Measurements from ENCODE around the gene PLD1. TPM values are rescaled to one million over a fixed set of nuclear protein-coding genes. Genes with fewer than 3 reads are reported as not detected.
"Not testable (repeated sequence)": the region's sequence is repeated elsewhere in the genome, so short reads cannot be mapped to it uniquely, and the experiment has no call there.

Gene PLD1
- polyA plus RNA-seq (ENCODE audit: insufficient read length in 10 of 10): 10 to 100 TPM; 11.3 to 23.1 (median 16.1) TPM
- long read RNA-seq, donor 1: 0 reads
- long read RNA-seq, donor 2: 0 reads
- long read RNA-seq, donor 3: 0 reads
- long read RNA-seq, donor 4: 0 reads
- long read RNA-seq, donor 5: 0 reads
- long read RNA-seq, donor 6: 0 reads
- long read RNA-seq, donor 7, full-length matches to known transcripts: 2 of 2 reads
- long read RNA-seq, donor 7, partial matches to known transcripts: 0 of 2 reads
- long read RNA-seq, donor 7, other reads (novel, unspliced or antisense): 0 of 2 reads
- long read RNA-seq, donor 8, full-length matches to known transcripts: 1 of 1 reads
- long read RNA-seq, donor 8, partial matches to known transcripts: 0 of 1 reads
- long read RNA-seq, donor 8, other reads (novel, unspliced or antisense): 0 of 1 reads
- long read RNA-seq, donor 9: 0 reads

- DNase-seq: peak; percentile 85 to 96 (median 88)
Measured at GRCh38 chr3:171809861-171810628, at the start of gene PLD1. Gene PLD1, minus strand, starts transcription at chr3:171810483. Its CDS starts 72,432 bp downstream, at chr3:171738051.

GRCh38 chr3:171858770-171859169 lies 48.5 kb upstream of the PLD1 start:
- DNase-seq: not testable (repeated sequence)

DNA sequence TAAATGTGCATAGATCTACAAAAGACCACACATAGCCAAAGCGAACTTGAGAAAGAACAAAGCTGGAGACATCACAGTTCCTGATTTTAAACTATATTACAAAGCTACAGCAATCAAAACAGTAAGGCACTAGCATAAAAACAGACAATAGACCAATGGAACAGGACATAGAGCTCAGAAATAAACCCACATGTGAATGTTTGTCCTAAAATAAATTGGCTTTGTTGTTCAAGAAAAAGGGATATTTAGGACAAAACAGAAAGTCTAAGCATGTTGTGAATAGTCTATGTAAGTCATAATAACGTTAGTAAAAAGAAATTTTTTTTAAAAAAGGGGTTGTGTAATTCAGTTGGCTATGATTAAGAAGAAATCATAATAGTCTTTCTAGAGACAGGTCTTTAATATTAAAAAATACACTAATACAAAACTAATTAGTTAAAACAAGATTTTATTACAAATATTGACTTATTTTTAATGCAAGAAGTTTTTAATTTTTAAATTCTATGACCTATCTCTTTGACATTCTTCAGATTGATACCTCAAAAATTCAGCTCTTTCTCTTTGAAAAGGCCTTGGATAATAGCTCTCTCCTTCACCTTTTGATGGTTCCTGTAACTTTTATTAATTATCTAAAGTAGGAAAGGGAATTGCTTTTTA lies 44.5 kb upstream of the PLD1 start:
- DNase-seq: no peak

GRCh38 chr3:171851660-171852058 lies 41.4 kb upstream of the PLD1 start:
- DNase-seq: no peak

- DNase-seq: no peak
Measured at GRCh38 chr3:171850960-171851659, 40.8 kb upstream of the PLD1 start.

- peak in 1 of 3 donors; percentile 52 for DNase-seq
Measured at GRCh38 chr3:171850320-171850959, 40.2 kb upstream of the PLD1 start.

DNA sequence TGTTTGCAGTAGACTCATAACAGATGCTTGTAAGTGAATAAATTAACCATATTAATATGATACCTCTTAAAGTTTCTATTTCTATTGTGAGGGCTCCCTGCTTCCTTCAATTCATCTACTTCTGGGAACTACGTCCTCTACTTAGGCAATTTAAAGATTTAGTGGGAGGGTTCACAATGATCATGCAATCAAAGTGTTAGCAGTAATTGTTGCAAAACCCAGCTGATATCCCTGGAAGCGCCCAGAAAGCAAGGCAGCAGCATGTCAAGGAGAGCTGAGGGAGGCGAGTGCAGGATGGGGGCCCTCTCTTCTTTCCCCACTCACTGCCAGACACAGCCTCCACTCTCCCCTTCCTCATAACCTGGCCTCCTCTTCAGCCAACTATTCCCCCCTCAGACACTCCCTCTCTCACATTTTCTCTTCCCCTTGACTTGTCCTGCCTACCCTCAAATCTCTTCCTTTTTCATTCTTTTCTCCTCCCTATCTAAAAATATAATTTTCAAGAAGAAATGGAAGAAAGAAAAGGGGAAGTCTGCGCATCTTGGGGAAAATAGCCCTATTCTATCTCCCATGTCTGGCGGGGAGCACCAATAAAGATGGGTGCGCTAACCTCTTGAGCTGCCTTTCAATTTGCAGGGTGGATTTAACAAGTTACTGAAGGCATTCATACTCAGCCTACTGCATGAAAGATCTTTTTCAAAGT lies 39.5 kb upstream of the PLD1 start:
- DNase-seq: no peak

- DNase-seq: no peak
Measured at GRCh38 chr3:171847595-171848259, 37.4 kb upstream of the PLD1 start.

DNA sequence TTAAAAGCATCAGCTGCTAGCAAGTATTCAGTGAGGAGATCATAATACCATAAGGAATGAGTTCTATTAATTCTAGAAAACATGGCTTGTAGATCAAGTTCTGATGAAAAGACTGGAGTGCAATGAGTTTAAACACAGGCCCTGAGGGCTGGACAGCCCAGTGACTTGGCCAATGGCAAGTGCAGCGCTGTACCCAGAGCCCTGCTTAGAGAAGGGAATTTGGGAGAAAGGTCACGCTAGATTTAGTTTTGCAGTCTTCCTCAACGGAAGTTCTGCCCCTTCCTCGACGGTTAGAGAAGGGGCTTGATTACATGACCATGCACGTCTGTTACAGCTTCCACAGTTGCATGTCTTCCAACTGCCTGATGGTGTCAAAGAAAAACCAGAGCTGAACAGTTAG lies 36.9 kb upstream of the PLD1 start:
- DNase-seq: no peak

DNA sequence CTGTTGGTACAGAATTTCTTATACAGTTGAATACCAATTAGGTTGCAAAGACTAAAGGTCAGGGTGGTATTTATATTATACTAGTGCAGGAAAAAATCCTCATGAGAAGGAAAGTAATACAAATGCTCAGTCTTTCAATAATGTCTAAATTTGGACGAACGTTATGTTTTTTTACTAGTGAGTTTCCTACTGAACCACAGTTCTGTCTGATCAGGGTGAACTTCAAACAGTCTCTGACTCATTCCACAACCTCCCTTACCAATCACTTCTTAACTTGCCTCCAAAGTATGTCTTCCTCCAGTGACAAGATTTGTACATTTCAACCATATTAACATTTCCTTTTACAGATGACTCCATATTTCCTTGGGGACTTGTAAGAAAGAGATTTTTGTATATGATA lies 36.3 kb upstream of the PLD1 start:
- no peak for DNase-seq

DNA sequence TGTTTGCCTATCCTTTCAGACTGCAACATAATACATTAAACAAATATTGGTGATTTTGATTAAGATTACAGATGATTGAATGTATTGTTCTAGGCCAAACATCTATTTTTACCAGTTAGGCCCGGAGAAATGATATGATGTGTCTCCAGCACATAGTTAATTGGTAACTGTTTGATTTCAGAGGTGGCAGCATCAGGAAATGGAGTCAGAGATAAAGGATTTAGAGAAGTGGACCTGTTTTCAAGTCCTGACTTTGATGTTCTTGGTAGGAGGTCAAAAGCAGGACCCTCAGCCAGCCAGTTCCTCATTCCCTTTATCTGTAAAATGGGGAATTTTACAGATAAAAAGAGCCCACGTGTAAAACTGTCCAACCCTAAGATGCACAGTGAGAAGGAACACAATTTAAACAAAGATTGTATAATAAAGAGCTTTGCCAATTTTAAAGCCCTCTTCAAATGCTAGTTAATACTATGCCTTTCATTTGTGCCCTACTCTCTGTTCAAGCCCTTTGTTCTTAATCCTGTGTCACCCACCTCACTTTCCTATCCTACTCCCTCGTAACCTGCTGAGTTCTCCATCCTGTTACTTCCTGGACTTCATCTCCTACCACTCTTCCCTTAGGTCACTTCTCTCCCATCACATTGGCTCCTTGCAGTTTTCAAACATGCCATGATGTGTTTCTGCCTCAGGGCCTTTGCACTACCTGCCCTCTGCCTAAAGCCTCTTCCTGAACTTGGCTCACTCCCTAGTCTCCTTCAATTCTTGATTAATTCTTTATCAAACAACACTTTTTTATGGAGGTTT lies 35.4 kb upstream of the PLD1 start:
- no peak for DNase-seq

DNA sequence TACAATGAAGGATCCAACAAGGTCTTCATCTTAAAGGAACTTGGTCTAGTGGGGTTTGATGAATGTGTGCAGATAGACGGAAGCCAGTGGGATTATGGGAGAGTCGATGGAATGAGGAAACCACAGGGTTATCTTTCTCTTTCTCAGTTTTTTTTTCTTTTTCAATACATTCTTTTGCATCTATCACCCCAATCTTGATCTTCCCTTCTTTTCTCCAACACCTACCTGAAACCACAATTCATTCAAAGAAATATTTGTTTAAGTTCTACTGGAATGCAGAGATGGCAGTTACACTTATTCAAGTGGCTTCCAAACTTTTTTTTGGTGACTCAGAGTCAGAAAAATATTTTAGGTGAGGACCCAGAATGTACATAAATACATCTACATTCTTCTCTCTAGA lies 34.6 kb upstream of the PLD1 start:
- no peak for DNase-seq

DNA sequence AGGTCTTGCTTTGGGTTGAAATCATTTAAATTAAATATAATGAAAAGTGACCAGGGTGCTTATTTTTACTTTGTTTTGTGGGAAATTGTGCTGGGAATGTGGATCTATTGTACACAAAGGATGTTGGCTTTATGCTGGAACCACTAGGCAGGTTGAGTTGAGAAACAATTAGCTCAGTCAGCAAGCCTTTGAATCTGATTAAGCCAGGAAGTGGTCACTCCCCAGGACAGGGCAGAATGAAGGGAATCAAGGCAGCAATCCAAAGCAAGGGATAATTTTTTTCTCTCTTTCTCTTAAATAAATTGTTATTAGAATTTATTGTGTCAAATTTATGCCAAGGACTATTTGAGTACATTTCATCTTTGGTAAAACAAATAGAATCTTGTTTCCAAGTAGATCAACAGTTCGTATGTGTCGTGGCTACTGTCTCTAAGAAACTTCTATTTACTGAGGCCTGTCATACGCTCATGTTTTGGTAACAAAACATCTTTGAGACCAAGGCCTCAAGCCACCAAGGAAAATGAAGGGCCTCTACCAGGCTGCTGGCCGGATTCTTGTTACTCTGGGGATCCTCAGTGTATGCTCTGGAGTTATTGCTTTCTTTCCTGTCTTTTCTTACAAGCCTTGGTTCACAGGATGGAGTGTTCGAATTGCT lies 32.7 kb upstream of the PLD1 start, which contains the start of gene TMEM212:
TMEM212 (plus strand) TSS at position 486 of the 655 bp plus-strand sequence; CDS start at position 521, 35 bp downstream.
- peak in 1 of 3 donors; percentile 64 for DNase-seq

DNA sequence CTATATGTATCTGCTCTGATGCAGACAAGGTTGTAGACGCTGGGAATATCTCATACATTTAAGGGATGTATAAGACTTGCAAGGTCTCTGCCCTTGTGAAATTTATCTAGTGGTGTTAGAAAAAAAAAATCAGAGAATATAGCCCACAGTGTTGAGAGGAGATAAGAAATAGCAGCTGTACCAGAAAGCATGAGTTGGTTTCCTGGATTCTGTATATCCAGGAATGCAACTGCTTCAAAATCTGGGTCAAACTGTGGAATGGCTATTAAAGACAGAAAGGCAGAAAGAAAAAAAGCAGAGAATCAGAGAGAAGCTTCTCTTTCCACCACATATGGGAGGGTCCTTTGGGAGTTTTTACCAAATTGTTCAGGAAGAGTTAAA lies 31.3 kb upstream of the PLD1 start:
- DNase-seq: no peak

DNA sequence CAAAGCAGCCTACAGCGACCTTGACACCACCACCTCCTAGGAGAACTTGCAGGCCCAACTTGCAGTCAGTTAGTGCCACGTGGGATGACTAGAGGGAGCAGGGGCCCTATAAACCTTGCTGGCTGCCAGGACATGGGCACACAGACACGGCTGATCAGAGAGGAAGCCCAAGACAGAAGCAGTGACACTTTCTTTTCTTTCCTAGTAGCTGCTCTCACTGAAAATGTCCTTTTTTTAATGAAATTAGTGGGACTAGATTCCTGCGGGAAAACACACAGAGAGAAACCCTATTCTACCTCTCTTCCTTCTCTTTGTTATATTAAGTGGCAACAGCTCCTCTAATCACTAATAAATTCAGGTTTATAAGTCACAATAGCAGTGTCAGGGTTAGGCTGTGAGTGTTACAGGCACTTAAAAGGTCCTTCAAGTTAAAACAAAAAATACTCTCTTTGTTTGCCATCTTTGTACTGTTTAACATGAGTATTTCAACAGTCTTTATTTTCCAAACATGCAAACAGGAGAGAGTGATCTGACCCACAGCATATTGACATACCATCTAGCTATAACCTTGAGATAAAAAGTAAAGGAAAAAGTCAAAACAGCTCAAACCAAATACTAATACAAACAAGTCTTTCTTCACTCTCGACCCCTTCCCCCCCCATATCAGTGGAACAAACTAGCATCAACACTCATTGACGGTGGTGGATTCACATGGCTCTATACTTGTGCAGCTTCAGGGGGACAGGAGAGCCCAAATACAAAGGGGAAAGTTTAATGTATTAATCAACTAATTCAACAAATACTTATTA lies 30.7 kb upstream of the PLD1 start:
- DNase-seq: no peak

DNA sequence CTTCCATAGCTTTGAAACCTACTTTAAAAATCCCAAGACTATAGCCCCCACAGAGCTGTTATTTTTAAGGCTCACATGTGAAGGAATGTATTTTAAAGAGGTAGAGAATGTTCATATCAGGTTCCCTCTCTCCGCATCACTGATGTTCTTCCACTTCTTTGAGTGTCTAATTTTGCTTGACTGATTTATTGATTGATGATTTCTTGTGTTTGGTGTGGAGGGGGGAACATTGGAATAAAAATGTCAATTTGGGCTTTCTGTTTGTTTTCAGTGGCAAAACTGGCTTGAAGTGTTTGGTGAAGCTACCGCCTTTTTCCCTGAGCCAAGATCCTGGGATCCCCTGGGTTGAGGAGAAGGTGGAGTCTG lies 30.1 kb upstream of the PLD1 start:
- DNase-seq: no peak

GRCh38 chr3:171839270-171839669 lies 29.0 kb upstream of the PLD1 start:
- no peak for DNase-seq

All from muscle of back (tissue), 13 donors.